Astrocyte (in vitro differentiated cells and primary cell): ENCODE measurements around the gene ZC3H11A. TPM values are rescaled to one million over a fixed set of nuclear protein-coding genes. Genes with fewer than 3 reads are reported as not detected.
"Not testable (repeated sequence)": the region's sequence is repeated elsewhere in the genome, so short reads cannot be mapped to it uniquely, and the experiment has no call there.

ENCODE experiments used
- DNase-seq: peaks from one replicate; pipeline ENCODE4 v3.0.0-alpha.2; 2010; ENCODE audit warnings: low read depth
- FAIRE-seq: peaks from 2 replicates; lab custom pipeline; 2011; peaks lifted over from hg19 to GRCh38; lab: Jason Lieb, UNC
- H2AFZ ChIP-seq: 2 replicates; pipeline ENCODE4 v1.6.0; 2012; ENCODE audit warnings: low read depth, low read length, inconsistent platforms
- H3K27ac ChIP-seq: 2 replicates; pipeline ENCODE4 v1.5.1; 2011; ENCODE audit warnings: low read depth, low read length, inconsistent platforms
- H3K27me3 ChIP-seq: 2 replicates; pipeline ENCODE4 v1.6.0; 2011; ENCODE audit warnings: low read length, inconsistent platforms; ENCODE audit not compliant: insufficient read depth
- H3K36me3 ChIP-seq: 2 replicates; pipeline ENCODE4 v1.5.1; 2011; ENCODE audit warnings: low read length, inconsistent platforms; ENCODE audit not compliant: insufficient read depth
- H3K4me1 ChIP-seq: 2 replicates; pipeline ENCODE4 v1.5.1; 2011; ENCODE audit warnings: low read length, inconsistent platforms; ENCODE audit not compliant: insufficient read depth
- H3K4me2 ChIP-seq: 2 replicates; pipeline ENCODE4 v1.6.0; 2012; ENCODE audit warnings: low read length, inconsistent platforms
- H3K4me3 ChIP-seq: 2 replicates; pipeline ENCODE4 v1.5.1; 2011; ENCODE audit warnings: low read depth, mild to moderate bottlenecking, low read length, inconsistent platforms; ENCODE audit not compliant: insufficient read depth
- H3K79me2 ChIP-seq: 2 replicates; pipeline ENCODE4 v1.6.0; 2012; ENCODE audit warnings: mild to moderate bottlenecking, low read length, inconsistent platforms; ENCODE audit not compliant: insufficient read depth
- H3K9ac ChIP-seq: 2 replicates; pipeline ENCODE4 v1.6.0; 2012; ENCODE audit warnings: mild to moderate bottlenecking, low read length, inconsistent platforms
- H3K9me3 ChIP-seq: 2 replicates; pipeline ENCODE4 v1.5.1; 2012; ENCODE audit warnings: low read depth, mild to moderate bottlenecking, low read length, inconsistent platforms; ENCODE audit not compliant: insufficient read depth
- H4K20me1 ChIP-seq: 2 replicates; pipeline ENCODE4 v1.6.0; 2012; ENCODE audit warnings: low read length, inconsistent platforms; ENCODE audit not compliant: insufficient read depth
- H3K27ac Mint-ChIP-seq: one replicate; pipeline ENCODE4 v1.8.0; 2021; ENCODE audit warnings: mild to moderate bottlenecking, mixed read lengths; ENCODE audit not compliant: unreplicated experiment
- H3K27me3 Mint-ChIP-seq: one replicate; pipeline ENCODE4 v1.8.0; 2021; ENCODE audit warnings: low read depth, mixed read lengths; ENCODE audit not compliant: unreplicated experiment
- H3K36me3 Mint-ChIP-seq: one replicate; pipeline ENCODE4 v1.8.0; 2021; ENCODE audit warnings: low read depth, mixed read lengths; ENCODE audit not compliant: unreplicated experiment
- H3K4me1 Mint-ChIP-seq: one replicate; pipeline ENCODE4 v1.8.0; 2021; ENCODE audit warnings: low read depth, mixed read lengths; ENCODE audit not compliant: unreplicated experiment
- H3K4me3 Mint-ChIP-seq: one replicate; pipeline ENCODE4 v1.8.0; 2021; ENCODE audit warnings: mild to moderate bottlenecking, moderate library complexity, mixed read lengths; ENCODE audit not compliant: unreplicated experiment
- H3K9me3 Mint-ChIP-seq: one replicate; pipeline ENCODE4 v1.8.0; 2021; ENCODE audit warnings: mild to moderate bottlenecking, mixed read lengths; ENCODE audit not compliant: unreplicated experiment
- CTCF ChIP-seq: IDR thresholded peaks from 2 replicates; pipeline ENCODE4 v1.5.1; 2011; ENCODE audit warnings: low read depth, mild to moderate bottlenecking, inconsistent platforms, low read length, moderate library complexity; ENCODE audit not compliant: insufficient read depth
- EZH2 ChIP-seq: IDR thresholded peaks from 2 replicates; pipeline ENCODE4 v1.6.1; 2012; ENCODE audit warnings: mild to moderate bottlenecking, low read length, inconsistent platforms; ENCODE audit not compliant: insufficient read depth
- total RNA-seq: library from RNA; stranded (reverse); gene quantifications from 2 replicates; pipeline ENCODE4 v1.2.1, GENCODE V29; 2021

Gene ZC3H11A
- total RNA-seq, 1 donor from 2014 or later, result 87.4 TPM

- Histone ChIP-seq H3K27ac (no peak overlapping the region), H3K36me3 (peaks cover 60% of the 10 kb centered on the region), H4K20me1 (peaks cover 66% of the 10 kb centered on the region), H2AFZ (no peak overlapping the region), H3K9ac (no peak overlapping the region), H3K9me3 (no peaks in the 10 kb centered on the region), H3K27me3 (no peaks in the 10 kb centered on the region), H3K4me2 (no peak overlapping the region), H3K79me2 (peaks cover 53% of the 10 kb centered on the region), H3K4me1 (no peaks in the 10 kb centered on the region), H3K4me3 (no peak overlapping the region)
- FAIRE-seq (no peak), DNase-seq (no peak)
- no peak for TF ChIP-seq CTCF
- TF ChIP-seq EZH2, result no peak
- no peaks in the 10 kb centered on the region for H3K9me3 Mint-ChIP-seq
- H3K27me3 Mint-ChIP-seq, result no peaks in the 10 kb centered on the region
- H3K36me3 Mint-ChIP-seq, result peaks cover 9% of the 10 kb centered on the region
- no peak overlapping the region for H3K4me3 Mint-ChIP-seq
- H3K27ac Mint-ChIP-seq, result no peak overlapping the region
- H3K4me1 Mint-ChIP-seq, result peaks cover 5% of the 10 kb centered on the region
Measured at GRCh38 chr1:203826175-203826574, 30.8 kb downstream of the ZC3H11A start.

- no peaks in the 10 kb centered on the region for H3K36me3 Mint-ChIP-seq
- no peaks in the 10 kb centered on the region for H3K9me3 Mint-ChIP-seq
- H3K36me3 ChIP-seq, result peaks cover 53% of the 10 kb centered on the region
- H3K27ac ChIP-seq, result no peak overlapping the region
- H3K4me1 ChIP-seq, result no peaks in the 10 kb centered on the region
- no peak overlapping the region for H3K9ac ChIP-seq
- H3K4me3 ChIP-seq, result no peak overlapping the region
- no peak for TF ChIP-seq EZH2
- no peak for TF ChIP-seq CTCF
- H3K9me3 ChIP-seq, result no peaks in the 10 kb centered on the region
- H2AFZ ChIP-seq, result no peak overlapping the region
- DNase-seq (no peak), FAIRE-seq (no peak)
- no peak overlapping the region for H3K4me2 ChIP-seq
- no peak overlapping the region for H3K4me3 Mint-ChIP-seq
- H3K27me3 ChIP-seq, result no peaks in the 10 kb centered on the region
- no peak overlapping the region for H3K27ac Mint-ChIP-seq
- H3K4me1 Mint-ChIP-seq, result peaks cover 5% of the 10 kb centered on the region
- H4K20me1 ChIP-seq, result peaks cover 51% of the 10 kb centered on the region
- H3K27me3 Mint-ChIP-seq, result no peaks in the 10 kb centered on the region
- peaks cover 40% of the 10 kb centered on the region for H3K79me2 ChIP-seq
Measured at GRCh38 chr1:203828002-203828401, 32.6 kb downstream of the ZC3H11A start.

GRCh38 chr1:203828503-203828902 lies 33.1 kb downstream of the ZC3H11A start:
- Histone ChIP-seq H4K20me1 (peaks cover 46% of the 10 kb centered on the region), H2AFZ (no peak overlapping the region), H3K9me3 (no peaks in the 10 kb centered on the region), H3K9ac (no peak overlapping the region), H3K4me3 (no peak overlapping the region), H3K36me3 (peaks cover 48% of the 10 kb centered on the region), H3K27ac (no peak overlapping the region), H3K27me3 (no peaks in the 10 kb centered on the region), H3K4me2 (no peak overlapping the region), H3K79me2 (peaks cover 35% of the 10 kb centered on the region), H3K4me1 (no peaks in the 10 kb centered on the region)
- Mint-ChIP-seq H3K4me3 (no peak overlapping the region), H3K9me3 (no peaks in the 10 kb centered on the region), H3K4me1 (peaks cover 5% of the 10 kb centered on the region), H3K27ac (no peak overlapping the region), H3K27me3 (no peaks in the 10 kb centered on the region), H3K36me3 (peaks cover under 1% of the 10 kb centered on the region)
- TF ChIP-seq EZH2, result no peak
- TF ChIP-seq CTCF, result no peak
- FAIRE-seq (no peak), DNase-seq (no peak)

- H3K4me2 ChIP-seq, result peak overlapping the region; percentile 5
- not testable (repeated sequence) for FAIRE-seq, H3K36me3 Mint-ChIP-seq, H3K9me3 Mint-ChIP-seq, H3K27me3 Mint-ChIP-seq, H3K4me1 ChIP-seq, DNase-seq, H3K27me3 ChIP-seq, H2AFZ ChIP-seq, H3K9ac ChIP-seq, H3K27ac Mint-ChIP-seq, H3K4me3 Mint-ChIP-seq, H3K4me3 ChIP-seq, H3K4me1 Mint-ChIP-seq, H3K9me3 ChIP-seq
- peaks cover 28% of the 10 kb centered on the region for H3K79me2 ChIP-seq
- H3K36me3 ChIP-seq, result peaks cover 51% of the 10 kb centered on the region
- H4K20me1 ChIP-seq, result peaks cover 43% of the 10 kb centered on the region
- peak overlapping the region; percentile 5 for H3K27ac ChIP-seq
Measured at GRCh38 chr1:203829247-203829646, 33.8 kb downstream of the ZC3H11A start.
